Stimulated activated CD8-positive, alpha-beta memory T cell treated with anti-CD3 and anti-CD28 coated beads, Interleukin-7, amount 100 ng/mL, for 24 hours (primary cell): ENCODE data around the gene TRIM54.
A peak's percentile ranks its signal among the peaks of the same experiment; 100 is the strongest.
"Not testable (repeated sequence)": the region's sequence is repeated elsewhere in the genome, so short reads cannot be mapped to it uniquely, and the experiment has no call there.

Experiments used
- DNase-seq: peaks from one replicate; pipeline ENCODE4 v3.0.0-alpha.2; 2020; ENCODE audit warnings: low read depth

Gene TRIM54

GRCh38 chr2:27258051-27258450 lies 24.2 kb upstream of the TRIM54 start:
- no peak for DNase-seq

- no peak for DNase-seq
These were observed 20.8 kb upstream of the TRIM54 start for GRCh38 chr2:27261241-27261925.

GRCh38 chr2:27261926-27262298 lies 20.3 kb upstream of the TRIM54 start:
- no peak for DNase-seq

GRCh38 chr2:27262379-27263286 lies 19.6 kb upstream of the TRIM54 start, which contains the start of gene SLC30A3:
Gene SLC30A3 (minus strand): TSS chr2:27263047. CDS start chr2:27262906, 141 bp downstream.
- peak; percentile 42 for DNase-seq

DNA sequence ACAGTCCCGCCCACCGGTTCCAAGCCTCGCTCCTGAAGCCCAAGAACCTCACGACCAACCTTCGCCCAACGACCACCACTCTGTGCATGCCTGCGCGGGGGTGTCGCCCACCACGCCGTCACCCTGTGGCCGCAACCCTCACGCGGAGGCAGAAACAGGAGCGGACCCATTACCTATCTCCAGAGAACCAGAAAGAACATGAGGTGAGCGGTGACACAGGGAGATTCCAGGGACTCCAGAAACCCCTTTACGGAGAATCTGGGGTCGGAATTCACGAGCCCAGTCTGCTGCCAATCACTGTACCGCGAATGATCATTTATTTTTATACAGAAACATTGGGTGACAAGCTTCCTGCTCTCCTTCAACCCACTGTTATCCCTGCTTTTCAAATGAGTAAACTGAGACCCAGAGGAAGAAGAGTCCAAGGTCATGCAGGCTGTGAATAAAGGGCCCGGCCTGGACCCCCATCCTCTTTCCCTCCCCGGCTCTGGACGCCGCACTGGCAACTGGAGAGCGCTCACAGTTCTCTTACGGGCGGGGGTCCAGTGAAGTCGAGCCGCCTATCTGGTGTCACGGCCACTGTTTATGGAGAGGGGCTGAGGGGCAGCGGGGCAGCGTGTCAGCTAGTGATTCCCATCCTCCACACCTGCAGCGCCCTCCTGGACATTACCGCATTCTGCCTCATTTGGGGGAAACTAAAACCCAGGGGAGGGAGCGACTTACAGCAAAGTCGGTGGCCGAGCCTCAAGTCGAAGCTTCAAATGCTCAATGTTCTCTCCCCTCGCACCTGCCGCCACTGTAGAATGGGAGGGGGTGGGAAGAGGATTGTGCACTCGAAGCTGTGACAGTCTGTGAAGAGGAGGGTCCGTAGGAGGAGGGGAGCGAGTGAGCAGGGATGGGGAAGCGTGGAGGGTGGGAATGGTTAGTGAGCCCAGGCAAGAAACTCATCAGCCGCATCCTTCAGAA lies 18.7 kb upstream of the TRIM54 start:
- DNase-seq, result no peak

DNA sequence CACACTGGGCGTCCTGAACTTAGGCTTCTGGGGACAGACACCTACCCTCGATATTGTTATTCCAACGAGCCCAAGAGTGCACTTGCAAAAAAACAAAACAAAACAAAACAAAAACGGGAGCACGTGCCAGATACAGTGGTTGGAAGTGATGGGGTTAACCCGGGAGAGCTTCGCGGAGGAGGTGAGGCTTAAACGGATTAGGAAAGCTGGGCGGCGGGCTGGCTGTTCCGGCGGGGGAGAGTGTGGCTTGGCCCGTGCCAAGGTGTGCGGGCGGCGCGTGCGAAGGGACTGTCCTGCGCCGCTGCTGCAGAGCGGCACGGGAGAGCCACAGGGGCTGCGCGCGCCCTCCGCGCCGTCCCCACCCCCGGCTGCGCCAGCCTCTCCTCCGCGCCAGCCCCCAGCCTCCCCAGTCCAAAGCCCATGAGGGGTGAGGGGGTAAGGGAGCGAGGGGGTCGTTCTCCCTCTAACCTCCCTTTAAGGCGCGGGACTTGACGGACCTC lies 17.9 kb upstream of the TRIM54 start:
- DNase-seq, result no peak

DNA sequence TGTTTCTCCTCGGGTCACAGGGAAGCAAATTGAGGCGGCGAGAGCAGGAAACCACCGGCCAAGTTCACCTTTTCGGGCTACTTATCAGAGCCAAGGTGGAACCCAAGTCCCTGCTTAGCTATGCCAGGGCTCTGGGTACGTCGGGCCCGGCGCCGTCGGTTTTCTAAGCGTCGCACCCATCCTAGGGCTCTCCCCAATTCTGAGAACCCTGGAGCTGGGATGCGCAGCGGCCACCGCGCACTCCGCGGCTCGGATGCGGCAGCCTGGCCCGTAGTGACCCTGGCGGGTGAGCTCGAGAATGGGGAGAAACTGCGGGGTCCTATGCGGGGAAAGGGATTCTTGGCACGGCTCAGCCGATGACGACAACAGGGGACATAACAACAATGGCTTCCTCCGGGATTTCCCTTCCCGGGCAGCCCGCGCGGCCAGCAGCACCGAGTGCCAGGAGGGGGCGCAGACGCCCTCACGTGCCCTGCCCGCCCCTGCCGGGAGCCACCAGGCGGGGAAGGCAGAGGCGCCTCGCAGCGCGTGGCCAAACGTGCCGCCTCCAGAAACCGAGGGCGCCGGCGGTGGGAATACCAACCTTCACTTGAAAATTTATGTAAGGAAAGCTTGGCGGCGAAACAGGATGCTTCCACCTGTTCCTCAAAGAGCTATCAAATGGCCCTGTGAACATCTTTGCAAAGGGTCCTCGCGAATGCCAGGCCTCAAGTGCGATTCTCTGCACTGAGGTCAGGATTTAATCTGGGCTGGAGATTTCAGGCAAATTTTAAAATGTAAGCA lies 17.3 kb upstream of the TRIM54 start:
- peak; percentile 23 for DNase-seq

DNA sequence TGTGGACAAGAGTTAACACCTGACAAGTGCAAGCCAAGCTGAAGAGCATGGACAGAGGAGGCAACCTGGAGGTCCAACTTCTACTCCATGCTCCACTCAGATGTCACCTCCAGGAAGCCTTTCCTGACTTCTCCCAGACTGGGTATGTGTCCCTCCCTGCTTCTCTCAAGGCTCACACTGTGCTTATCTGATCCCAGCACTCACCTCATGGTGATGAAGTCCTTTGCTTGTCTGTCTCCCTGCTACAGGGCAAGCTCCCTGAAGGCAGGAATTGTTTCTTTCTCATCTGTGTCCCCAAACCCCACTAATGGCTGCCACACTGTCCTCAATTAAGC lies 16.7 kb upstream of the TRIM54 start:
- no peak for DNase-seq

DNA sequence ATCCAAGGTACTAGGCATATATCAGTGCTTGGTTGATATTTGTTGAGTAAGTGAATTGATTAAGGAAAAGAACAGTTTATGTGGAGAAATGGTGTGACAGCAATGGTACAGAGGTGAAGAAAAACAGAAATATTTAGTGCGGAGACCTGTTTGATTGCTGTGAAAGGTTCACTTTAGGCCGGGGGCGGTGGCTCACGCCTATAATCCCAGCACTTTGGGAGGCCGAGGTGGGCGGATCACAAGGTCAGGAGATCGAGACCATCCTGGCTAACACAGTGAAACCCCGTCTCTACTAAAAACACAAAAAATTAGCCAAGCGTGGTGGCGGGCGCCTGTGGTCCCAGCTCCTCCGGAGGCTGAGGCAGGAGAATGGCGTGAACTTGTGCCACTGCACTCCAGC lies 13.9 kb upstream of the TRIM54 start:
- not testable (repeated sequence) for DNase-seq

DNA sequence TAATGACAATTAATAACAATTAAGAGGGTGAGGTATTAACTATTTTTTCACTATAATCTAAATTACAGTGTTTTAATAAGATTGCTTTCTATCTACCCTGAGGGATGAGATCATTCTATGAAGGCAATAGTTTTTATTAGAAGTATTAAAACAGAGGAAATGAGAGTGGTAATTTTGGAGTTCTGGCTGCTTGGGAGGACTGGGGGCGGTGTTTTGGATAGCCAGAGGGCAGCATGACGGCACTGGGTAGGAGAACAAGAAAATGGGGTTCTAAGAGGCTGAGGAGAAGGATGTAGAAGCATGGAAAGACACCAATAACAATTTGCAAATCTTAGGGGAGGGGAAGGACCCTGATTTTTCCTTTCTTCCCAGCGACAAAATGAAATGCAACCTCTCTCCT lies 12.1 kb upstream of the TRIM54 start:
- DNase-seq, result no peak

GRCh38 chr2:27270670-27271069 lies 11.6 kb upstream of the TRIM54 start:
- no peak for DNase-seq

DNA sequence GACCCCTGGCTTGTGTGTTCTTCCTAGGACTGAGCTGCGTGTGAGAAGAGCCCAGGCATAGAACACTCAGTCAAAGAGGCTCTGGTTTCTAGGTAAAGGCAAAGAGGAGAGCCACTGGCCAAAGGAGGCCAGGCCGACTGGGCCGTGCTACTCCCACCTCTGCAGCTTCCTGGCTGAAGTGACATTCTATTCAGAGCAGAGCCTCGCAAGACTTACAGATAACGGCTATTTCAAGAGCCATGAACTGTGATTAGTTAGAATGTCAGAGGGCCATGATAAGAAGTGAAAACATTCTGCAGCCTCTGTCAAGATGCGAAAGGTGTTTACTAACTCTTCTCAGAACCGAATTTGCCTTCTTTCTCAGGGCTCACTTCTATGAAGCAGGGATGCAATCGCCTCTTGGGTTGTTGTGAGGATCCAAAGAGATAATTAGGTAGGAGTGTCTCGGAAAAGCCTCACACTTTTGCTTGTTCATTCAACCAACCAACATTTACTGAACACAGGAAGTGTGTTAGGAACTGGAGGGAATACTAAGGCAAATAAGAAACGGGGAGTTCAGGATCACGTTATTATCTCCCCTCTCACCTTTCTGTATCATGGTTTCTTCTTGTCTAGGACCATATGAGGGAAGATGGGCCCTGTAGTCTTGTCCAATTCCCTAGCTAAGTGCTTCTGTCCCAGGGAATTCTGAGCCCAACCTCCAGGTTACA lies 10.4 kb upstream of the TRIM54 start:
- DNase-seq, result no peak

GRCh38 chr2:27272537-27273522 lies 9.4 kb upstream of the TRIM54 start:
- not testable (repeated sequence) for DNase-seq

GRCh38 chr2:27275211-27276150 lies 6.7 kb upstream of the TRIM54 start, which contains the start of gene DNAJC5G:
Gene DNAJC5G (plus strand): TSS chr2:27275433. CDS start chr2:27276729, 1,296 bp downstream.
- no peak for DNase-seq

GRCh38 chr2:27278010-27278409 lies 4.2 kb upstream of the TRIM54 start:
- DNase-seq, result no peak

DNA sequence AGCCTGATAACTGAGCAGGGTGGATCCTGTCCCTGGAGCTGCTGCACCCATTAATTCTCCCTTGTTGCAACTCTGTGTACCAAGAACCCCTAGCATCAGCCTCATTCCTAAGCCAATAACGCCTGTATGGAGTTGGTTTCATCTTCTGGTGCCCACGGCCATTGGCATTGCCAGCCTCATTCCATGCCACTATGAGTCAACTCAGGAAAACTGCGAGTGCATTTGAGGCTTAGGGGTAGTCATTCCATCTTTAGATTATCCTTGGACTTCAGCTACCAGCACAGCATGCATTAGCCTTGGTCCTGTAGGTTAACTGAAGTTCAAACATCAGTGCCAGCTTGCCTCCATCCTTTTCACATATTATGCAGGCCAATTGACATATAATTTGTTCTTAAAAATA lies 1.4 kb upstream of the TRIM54 start:
- no peak for DNase-seq

- DNase-seq, result no peak
These were observed 787 bp upstream of the TRIM54 start for GRCh38 chr2:27281442-27281841.

DNA sequence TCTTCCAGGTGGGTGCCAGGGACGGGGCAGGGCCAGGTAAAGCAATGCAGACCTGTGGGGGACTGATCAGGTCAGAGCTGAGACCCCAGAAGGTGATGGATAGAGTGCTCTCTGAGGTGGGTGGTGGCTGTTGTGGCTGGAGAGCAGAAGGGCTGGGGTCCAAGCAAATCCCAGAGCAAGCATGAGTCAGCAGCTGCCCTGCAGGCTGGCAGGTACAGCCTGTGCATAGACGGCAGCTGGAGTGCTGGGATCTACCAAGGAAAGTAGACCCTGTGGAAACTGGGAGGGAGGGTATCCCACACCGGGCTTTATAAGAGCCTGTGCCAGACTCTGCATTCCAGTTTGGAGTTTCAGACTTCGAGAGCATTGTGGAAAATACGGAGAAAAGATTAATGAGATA lies 663 bp downstream of the TRIM54 start:
- DNase-seq, result no peak
